Fibroblast of pulmonary artery (primary cell): ENCODE measurements around the gene THRAP3.
"Not testable (repeated sequence)": the region's sequence is repeated elsewhere in the genome, so short reads cannot be mapped to it uniquely, and the experiment has no call there.

ENCODE experiments used
- DNase-seq: peaks from one replicate; pipeline ENCODE4 v3.0.0-alpha.2; 2010; ENCODE audit warnings: low read depth
- H3K4me3 ChIP-seq: replicated peaks from 2 replicates; pipeline ENCODE4 v1.5.1; 2011; ENCODE audit warnings: low read depth, mild to moderate bottlenecking, control low read depth, low read length, moderate library complexity
- CTCF ChIP-seq: IDR thresholded peaks from 2 replicates; pipeline ENCODE4 v1.5.1; 2011; ENCODE audit warnings: mild to moderate bottlenecking, control low read depth, low read length, inconsistent platforms; ENCODE audit errors: missing control alignments

The THRAP3 gene

GRCh38 chr1:36223381-36223995, 755 bp upstream of the THRAP3 start:
- peak; percentile 74 for DNase-seq
- TF ChIP-seq CTCF = no peak
- H3K4me3 ChIP-seq = peak overlapping the region; percentile 99

DNA sequence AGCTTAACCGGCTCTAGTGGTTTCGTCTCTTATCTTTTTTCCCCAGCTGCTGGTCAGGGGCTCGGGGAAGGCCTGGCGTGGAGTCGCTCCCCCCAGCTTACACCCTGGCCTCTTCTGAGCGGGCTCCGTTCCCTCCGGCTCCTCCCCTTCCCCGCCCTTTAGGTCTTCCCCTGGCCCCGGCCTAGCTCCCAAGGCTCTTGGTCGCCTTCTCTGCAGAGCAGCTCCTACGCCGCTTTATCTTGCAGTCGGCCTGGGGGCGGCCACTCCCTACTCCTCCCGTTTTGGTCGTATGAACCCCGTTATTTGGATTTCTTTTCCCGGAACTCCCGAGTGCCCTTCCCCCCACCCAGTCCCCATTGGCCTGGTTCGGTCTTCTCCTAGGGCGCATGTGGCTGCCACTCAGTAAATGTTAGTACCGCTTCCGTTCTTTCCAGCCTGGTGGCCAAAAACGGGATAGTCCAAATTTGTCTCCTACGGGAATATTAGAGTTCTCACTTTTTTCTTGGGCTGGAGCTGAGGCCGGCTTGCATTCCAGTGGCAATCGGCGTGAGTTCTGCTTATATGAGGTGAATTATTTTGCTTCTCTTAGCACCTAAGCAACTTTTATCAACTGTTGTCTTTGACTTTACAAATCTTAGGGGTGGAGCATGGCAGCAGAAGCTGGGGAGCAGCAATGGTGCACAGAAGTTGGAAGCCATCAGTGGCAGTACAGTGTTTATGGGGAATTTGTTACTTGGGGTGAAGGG, 467 bp downstream of the THRAP3 start:
- peak overlapping the region; percentile 99 for H3K4me3 ChIP-seq
- TF ChIP-seq CTCF = peak; percentile 48
- peak; percentile 89 for DNase-seq

GRCh38 chr1:36225283-36225899, 1.1 kb downstream of the THRAP3 start:
- no peak for DNase-seq
- H3K4me3 ChIP-seq = peak overlapping the region; percentile 99
- TF ChIP-seq CTCF = no peak

DNA sequence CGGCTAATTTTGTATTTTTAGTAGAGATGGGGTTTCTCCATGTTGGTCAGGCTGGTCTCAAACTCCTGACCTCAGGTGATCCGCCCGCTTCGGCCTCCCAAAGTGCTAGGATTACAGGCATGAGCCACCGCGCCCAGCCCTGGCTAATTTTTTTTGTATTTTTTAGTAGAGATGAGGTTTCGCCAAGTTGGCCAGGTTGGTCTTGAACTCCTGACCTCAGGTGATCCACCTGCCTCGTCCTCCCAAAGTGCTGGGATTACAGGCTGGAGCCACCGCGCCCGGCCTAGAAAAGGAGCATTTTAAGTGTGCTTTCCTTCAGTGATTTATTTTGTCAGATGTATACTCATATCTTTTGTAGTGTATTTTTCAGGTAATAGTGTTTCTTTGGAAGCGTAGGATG, 6.0 kb downstream of the THRAP3 start:
- not testable (repeated sequence) for H3K4me3 ChIP-seq, DNase-seq

- no peak for TF ChIP-seq CTCF
- no peak for DNase-seq
- H3K4me3 ChIP-seq = no peak overlapping the region
Observed at GRCh38 chr1:36231191-36231590, 6.9 kb downstream of the THRAP3 start.

DNA sequence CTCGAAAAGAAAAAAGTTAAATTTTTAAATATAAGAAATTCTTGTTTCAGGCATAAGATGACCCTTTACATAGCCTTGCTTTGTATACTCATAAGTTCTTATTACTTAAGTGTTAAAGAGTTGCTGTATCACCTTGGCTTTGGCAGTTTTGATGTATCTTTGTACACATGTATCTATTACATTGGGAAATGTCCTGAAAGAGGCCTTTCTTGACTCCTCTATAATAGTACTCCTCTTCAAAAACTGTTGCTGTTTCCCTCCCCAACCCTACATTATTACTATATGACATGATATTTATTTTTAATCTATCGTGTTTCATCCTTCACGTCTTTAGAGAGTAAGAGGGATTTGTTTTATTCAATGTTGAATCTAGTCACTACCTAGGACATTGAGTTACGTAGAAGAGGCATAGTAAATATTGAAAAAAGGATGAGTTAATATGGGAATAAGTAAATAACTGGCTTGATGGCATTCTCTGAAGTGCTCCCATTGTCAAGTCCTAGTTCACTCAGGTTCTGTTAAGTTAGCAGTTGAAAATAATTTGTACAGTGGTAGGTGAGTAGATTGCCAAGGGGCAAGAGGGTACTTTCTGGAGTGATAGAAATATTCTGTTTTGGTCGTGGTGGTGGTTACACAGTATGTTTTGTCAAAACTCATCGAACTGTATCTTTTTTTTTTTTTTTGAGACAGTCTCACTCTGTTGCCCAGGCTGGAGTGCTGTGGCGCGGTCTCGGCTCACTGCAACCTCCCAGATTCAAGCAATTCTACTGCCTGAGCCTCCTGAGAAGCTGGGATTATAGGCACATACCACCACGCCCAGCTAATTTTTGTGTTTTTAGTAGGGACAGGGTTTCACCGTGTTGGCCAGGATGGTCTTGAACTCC, 8.2 kb downstream of the THRAP3 start:
- no peak overlapping the region for H3K4me3 ChIP-seq
- TF ChIP-seq CTCF = no peak
- DNase-seq = no peak

DNA sequence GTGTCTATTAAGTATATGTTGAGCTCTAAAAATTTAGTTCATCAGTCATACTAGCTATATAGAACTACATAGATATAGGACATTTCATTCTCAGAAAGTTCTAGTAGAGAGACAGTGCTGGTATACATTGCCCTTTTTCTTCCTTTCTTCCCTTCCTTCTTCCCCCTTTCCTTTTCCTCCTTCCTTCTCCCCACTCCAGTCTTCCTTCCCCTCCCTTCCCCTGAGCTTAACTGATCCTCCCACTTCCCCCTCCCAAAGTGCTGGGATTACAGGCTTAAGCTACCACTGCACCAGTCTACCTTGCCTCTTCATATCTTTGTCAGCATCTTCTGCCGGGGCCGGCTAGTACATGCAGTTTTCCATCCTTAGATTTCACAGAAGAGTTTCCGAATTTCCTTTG, 12.1 kb downstream of the THRAP3 start:
- TF ChIP-seq CTCF = no peak
- DNase-seq = no peak
- no peak overlapping the region for H3K4me3 ChIP-seq
